IPS-15b (cell line): ENCODE results near the gene CAMK2B.

Experiments used
- H3K27me3 ChIP-seq: one replicate; pipeline ENCODE4 v1.6.1; 2013; ENCODE audit warnings: low read length; ENCODE audit not compliant: control insufficient read depth, insufficient read depth
- H3K36me3 ChIP-seq: one replicate; pipeline ENCODE4 v1.6.1; 2013; ENCODE audit warnings: low read length; ENCODE audit not compliant: control insufficient read depth, insufficient read depth
- H3K4me1 ChIP-seq: one replicate; pipeline ENCODE4 v1.6.1; 2013; ENCODE audit warnings: mild to moderate bottlenecking, low read length; ENCODE audit not compliant: control insufficient read depth, insufficient read depth
- H3K4me3 ChIP-seq: one replicate; pipeline ENCODE4 v1.5.1; 2013; ENCODE audit warnings: low read depth, low read length
- H3K9ac ChIP-seq: one replicate; pipeline ENCODE4 v1.6.1; 2013; ENCODE audit warnings: low read depth, mild to moderate bottlenecking, low read length
- H3K9me3 ChIP-seq: one replicate; pipeline ENCODE4 v1.6.1; 2013; ENCODE audit warnings: mild to moderate bottlenecking, low read length; ENCODE audit not compliant: control insufficient read depth, insufficient read depth

CAMK2B gene

GRCh38 chr7:44305564-44306507 is 19.6 kb downstream of the CAMK2B start:
- no peaks in the 10 kb centered on the region for H3K36me3 ChIP-seq
- no peak overlapping the region for H3K4me3 ChIP-seq
- no peaks in the 10 kb centered on the region for H3K9me3 ChIP-seq
- no peak overlapping the region for H3K9ac ChIP-seq
- H3K4me1 ChIP-seq: no peaks in the 10 kb centered on the region
- H3K27me3 ChIP-seq: peaks cover 30% of the 10 kb centered on the region

- Histone ChIP-seq H3K4me3 (no peak overlapping the region), H3K9ac (no peak overlapping the region), H3K27me3 (peaks cover 6% of the 10 kb centered on the region), H3K4me1 (no peaks in the 10 kb centered on the region), H3K36me3 (no peaks in the 10 kb centered on the region), H3K9me3 (no peaks in the 10 kb centered on the region)
Measured at GRCh38 chr7:44294325-44295069, 30.9 kb downstream of the CAMK2B start.

GRCh38 chr7:44293561-44294324 is 31.7 kb downstream of the CAMK2B start:
- Histone ChIP-seq H3K27me3 (peaks cover 6% of the 10 kb centered on the region), H3K4me1 (no peaks in the 10 kb centered on the region), H3K36me3 (no peaks in the 10 kb centered on the region), H3K9ac (no peak overlapping the region), H3K9me3 (no peaks in the 10 kb centered on the region), H3K4me3 (no peak overlapping the region)

GRCh38 chr7:44292876-44293560 is 32.4 kb downstream of the CAMK2B start:
- peaks cover 6% of the 10 kb centered on the region for H3K27me3 ChIP-seq
- no peak overlapping the region for H3K9ac ChIP-seq
- no peak overlapping the region for H3K4me3 ChIP-seq
- H3K9me3 ChIP-seq: no peaks in the 10 kb centered on the region
- no peaks in the 10 kb centered on the region for H3K4me1 ChIP-seq
- no peaks in the 10 kb centered on the region for H3K36me3 ChIP-seq

- no peaks in the 10 kb centered on the region for H3K9me3 ChIP-seq
- no peaks in the 10 kb centered on the region for H3K4me1 ChIP-seq
- H3K9ac ChIP-seq: no peak overlapping the region
- H3K4me3 ChIP-seq: no peak overlapping the region
- no peaks in the 10 kb centered on the region for H3K36me3 ChIP-seq
- peaks cover 6% of the 10 kb centered on the region for H3K27me3 ChIP-seq
Measured at GRCh38 chr7:44292420-44292817, 33.0 kb downstream of the CAMK2B start.

GRCh38 chr7:44291733-44292419 is 33.5 kb downstream of the CAMK2B start:
- Histone ChIP-seq H3K9me3 (no peaks in the 10 kb centered on the region), H3K36me3 (no peaks in the 10 kb centered on the region), H3K4me1 (no peaks in the 10 kb centered on the region), H3K9ac (no peak overlapping the region), H3K4me3 (no peak overlapping the region), H3K27me3 (peaks cover 6% of the 10 kb centered on the region)

GRCh38 chr7:44291066-44291732 is 34.2 kb downstream of the CAMK2B start:
- no peak overlapping the region for H3K9ac ChIP-seq
- H3K4me1 ChIP-seq: no peaks in the 10 kb centered on the region
- H3K36me3 ChIP-seq: no peaks in the 10 kb centered on the region
- peaks cover 6% of the 10 kb centered on the region for H3K27me3 ChIP-seq
- H3K9me3 ChIP-seq: no peaks in the 10 kb centered on the region
- H3K4me3 ChIP-seq: no peak overlapping the region

- Histone ChIP-seq H3K4me1 (no peaks in the 10 kb centered on the region), H3K36me3 (no peaks in the 10 kb centered on the region), H3K4me3 (no peak overlapping the region)
Measured at GRCh38 chr7:44290252-44290620, 35.2 kb downstream of the CAMK2B start.

GRCh38 chr7:44289341-44290251 is 35.8 kb downstream of the CAMK2B start:
- H3K27me3 ChIP-seq: peaks cover 6% of the 10 kb centered on the region
- no peaks in the 10 kb centered on the region for H3K4me1 ChIP-seq
- H3K36me3 ChIP-seq: no peaks in the 10 kb centered on the region
- H3K9me3 ChIP-seq: no peaks in the 10 kb centered on the region
- no peak overlapping the region for H3K4me3 ChIP-seq
- no peak overlapping the region for H3K9ac ChIP-seq

More at GRCh38 chr7:44290252-44290620, 35.2 kb downstream of the CAMK2B start:
- Histone ChIP-seq H3K9ac (no peak overlapping the region), H3K9me3 (no peaks in the 10 kb centered on the region), H3K27me3 (peaks cover 6% of the 10 kb centered on the region)
